HG03342 (cell line): Measurements from ENCODE around the gene SRMS.

Source experiments
- ATAC-seq: cut with Tn5 transposase; IDR thresholded peaks from one replicate; pipeline ENCODE4 v1.9.1; 2021; ENCODE audit warnings: mild to moderate bottlenecking, moderate library complexity; ENCODE audit not compliant: unreplicated experiment

The SRMS gene

GRCh38 chr20:63547725-63548480 lies at the start of gene SRMS:
Gene SRMS, minus strand, starts transcription at chr20:63547749. Its CDS starts 286 bp downstream, at chr20:63547463.
- ATAC-seq: no peak

- ATAC-seq: no peak
Observed at GRCh38 chr20:63596423-63596822, 48.9 kb upstream of the SRMS start.

GRCh38 chr20:63595416-63596127 lies 48.0 kb upstream of the SRMS start:
- no peak for ATAC-seq

GRCh38 chr20:63594043-63594561 lies 46.6 kb upstream of the SRMS start:
- no peak for ATAC-seq

- no peak for ATAC-seq
Observed at GRCh38 chr20:63592661-63593060, 45.1 kb upstream of the SRMS start.

- no peak for ATAC-seq
Observed at GRCh38 chr20:63591786-63592355, 44.3 kb upstream of the SRMS start.

- no peak for ATAC-seq
Observed at GRCh38 chr20:63591147-63591533, 43.6 kb upstream of the SRMS start.

GRCh38 chr20:63590218-63591146 lies 42.9 kb upstream of the SRMS start:
- no peak for ATAC-seq

GRCh38 chr20:63589261-63590217 lies 42.0 kb upstream of the SRMS start:
- ATAC-seq: no peak

- no peak for ATAC-seq
Observed at GRCh38 chr20:63588641-63589041, 41.1 kb upstream of the SRMS start.

GRCh38 chr20:63587776-63588591 lies 40.4 kb upstream of the SRMS start:
- no peak for ATAC-seq

- no peak for ATAC-seq
Observed at GRCh38 chr20:63587256-63587655, 39.7 kb upstream of the SRMS start.

GRCh38 chr20:63586797-63587196 lies 39.2 kb upstream of the SRMS start:
- ATAC-seq: no peak

GRCh38 chr20:63585616-63586565 lies 38.3 kb upstream of the SRMS start:
- no peak for ATAC-seq

- no peak for ATAC-seq
Observed at GRCh38 chr20:63582382-63583063, 35.0 kb upstream of the SRMS start.

GRCh38 chr20:63580796-63581461 lies 33.4 kb upstream of the SRMS start:
- ATAC-seq: no peak
